Heart right ventricle (tissue), 16 donors: ENCODE data around the gene COMMD3. TPM values are rescaled to one million over a fixed set of nuclear protein-coding genes. Genes with fewer than 3 reads are reported as not detected.

ENCODE experiments used
- ATAC-seq, 8 donors: fragments of 200-7000 bp; cut with Tn5 transposase; one replicate each; pipeline ENCODE4 v1.9.1; 2020; ENCODE audit warnings: mild to moderate bottlenecking in 8 of 8, moderate library complexity in 8 of 8, moderate number of reproducible peaks in 1 of 8
- DNase-seq, 2 donors: peaks; one replicate each; pipeline ENCODE4 v3.0.0-alpha.2; 2020
- H3K27ac ChIP-seq, 10 donors: fragments of 200-600 bp; sonication (generic) in 2 of 10; one replicate each; pipeline versions ENCODE4 v1.5.0 to v1.8.0; 2020 to 2022; ENCODE audit warnings: mild to moderate bottlenecking in 3 of 10
- H3K27me3 ChIP-seq, 7 donors: fragments of 200-600 bp; one replicate each; pipeline ENCODE4 v1.8.0; 2021 to 2022; ENCODE audit warnings: mild to moderate bottlenecking in 2 of 7
- H3K36me3 ChIP-seq, 9 donors: fragments of 200-600 bp; sonication (generic) in 1 of 9; one replicate each; pipeline versions ENCODE4 v1.5.0 to v1.8.0; 2020 to 2022; ENCODE audit warnings: mild to moderate bottlenecking in 2 of 9
- H3K4me1 ChIP-seq, 9 donors: fragments of 200-600 bp; sonication (generic) in 1 of 9; one replicate each; pipeline versions ENCODE4 v1.5.0 to v1.8.0; 2020 to 2022; ENCODE audit warnings: mild to moderate bottlenecking in 4 of 9
- H3K4me3 ChIP-seq, 10 donors: fragments of 200-600 bp; sonication (generic) in 2 of 10; one replicate each; pipeline versions ENCODE4 v1.5.0 to v1.8.0; 2020 to 2022; ENCODE audit warnings: mild to moderate bottlenecking in 7 of 10, moderate library complexity in 2 of 10
- H3K9me3 ChIP-seq, 11 donors: fragments of 200-600 bp in 10 of 11; sonication (generic) in 2 of 11; one replicate each; pipeline versions ENCODE4 v1.5.0 to v1.8.0; 2013 to 2022; ENCODE audit warnings: mild to moderate bottlenecking in 2 of 11, control low read depth in 1 of 11, moderate library complexity in 1 of 11
- WGBS, 2 donors: extraction: QIAGEN DNeasy Blood & Tissue Kit; methylation state at CpG; one replicate each; pipeline ENCODE4 v1.1.7; 2013; ENCODE audit warnings: inconsistent platforms in 1 of 2; 5-methylcytosine and 5-hydroxymethylcytosine counted together
- intact Hi-C, 10 donors: fragments of 100-400 bp; cut with DNase I; formaldehyde crosslinking; loops; one replicate each; pipeline versions ENCODE4 v1.11.1 to v1.14.2; 2022
- polyA plus RNA-seq, 2 donors: library from polyadenylated mRNA; stranded (reverse); fragments of 200-250 nt; gene quantifications; one replicate each; pipeline ENCODE4 v1.2.3, GENCODE V29; 2013
- total RNA-seq, 10 donors: library from RNA; stranded (reverse); fragmentation: NEBNext Ultra II Directional in 3 of 10; extraction: Animal tissue kit (Norgen Biotek cat#: 25700) in 3 of 10; gene quantifications; one replicate each; pipeline versions ENCODE4 v1.2.1 to v1.2.4, GENCODE V29; 2021 to 2023
- TF ChIP-seq, protein P1 (sequence below), 9 donors: fragments of 200-600 bp; sonication (generic) in 2 of 9; IDR thresholded peaks; one replicate each; pipeline versions ENCODE4 v1.5.0 to v1.8.0; 2021 to 2022; ENCODE audit warnings: antibody characterized with exemption in 9 of 9, mild to moderate bottlenecking in 5 of 9, moderate library complexity in 1 of 9
- donor health status: Arrhythmogenic right ventricular cardiomyopathy.
- donor health status: ischemic (EF 13 %, LVEDD 7.1; RV severe dilation, severe dysfunction).
- donor health status: healthy with polysubstance abuse.
- donor health status: DM: no; HTN: yes; CAD: no.
- donor health status: DM: no; HTN: no; CAD: no.
- donor health status: ischemic (EF 25% LVEDD 6.9; RV normal size, moderate dysfunction).
- donor health status: ischemic (EF 25% LVEDD 5.7; RV mildly dilated, moderate dysfunction).
- donor health status: healthy.
- donor health status: DM: yes; HTN: yes; CAD: no.
- donor health status: Ischemic cardiomyopathy.
- donor health status: ischemic (EF 35%, LVEDD 5.7; RV mildly dilated, moderate dysfunction).
- donor health status: nonischemic (EF 11% LVEDD 7.7; RV severe dilation, severe dysfunction).
- donor health status: DM: yes; HTN: yes; CAD: no.
- donor health status: PGD.
- donor health status: ischemic (EF 29% LVEDD 5.4; RV normal size, mild dysfunction).
- donor health status: nonischemic (EF 23%, LVEDD 6.1; RV moderate dilation, normal function).

COMMD3 gene
- total and polyA plus RNA-seq, 12 donors: 62.2 to 95.0 (median 80.6) TPM

- Histone ChIP-seq H3K27ac (no peak overlapping the region), H3K36me3 (no peaks in the 10 kb centered on the region), H3K27me3 (peaks cover 0 to 5% (median 0%) of the 10 kb centered on the region in 7 donors), H3K4me3 (no peak overlapping the region), H3K4me1 (no peaks in the 10 kb centered on the region), H3K9me3 (no peaks in the 10 kb centered on the region)
- TF ChIP-seq, protein P1, sequence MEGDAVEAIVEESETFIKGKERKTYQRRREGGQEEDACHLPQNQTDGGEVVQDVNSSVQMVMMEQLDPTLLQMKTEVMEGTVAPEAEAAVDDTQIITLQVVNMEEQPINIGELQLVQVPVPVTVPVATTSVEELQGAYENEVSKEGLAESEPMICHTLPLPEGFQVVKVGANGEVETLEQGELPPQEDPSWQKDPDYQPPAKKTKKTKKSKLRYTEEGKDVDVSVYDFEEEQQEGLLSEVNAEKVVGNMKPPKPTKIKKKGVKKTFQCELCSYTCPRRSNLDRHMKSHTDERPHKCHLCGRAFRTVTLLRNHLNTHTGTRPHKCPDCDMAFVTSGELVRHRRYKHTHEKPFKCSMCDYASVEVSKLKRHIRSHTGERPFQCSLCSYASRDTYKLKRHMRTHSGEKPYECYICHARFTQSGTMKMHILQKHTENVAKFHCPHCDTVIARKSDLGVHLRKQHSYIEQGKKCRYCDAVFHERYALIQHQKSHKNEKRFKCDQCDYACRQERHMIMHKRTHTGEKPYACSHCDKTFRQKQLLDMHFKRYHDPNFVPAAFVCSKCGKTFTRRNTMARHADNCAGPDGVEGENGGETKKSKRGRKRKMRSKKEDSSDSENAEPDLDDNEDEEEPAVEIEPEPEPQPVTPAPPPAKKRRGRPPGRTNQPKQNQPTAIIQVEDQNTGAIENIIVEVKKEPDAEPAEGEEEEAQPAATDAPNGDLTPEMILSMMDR (IDR thresholded peaks at IDR 0.05): no peak
- ATAC-seq (no peak), DNase-seq (no peak)
- 94 to 98% methylated on average over 4 of the region's 4 CpGs for WGBS, 2 donors
- intact Hi-C loops: loop anchor here in 1 of 10 donors (10.0 kb wide), 1 partner anchor 66 kb away; no protein-coding TSS in a partner anchor
Measured at GRCh38 chr10:22301193-22301592, 15.0 kb upstream of the COMMD3 start.

DNA sequence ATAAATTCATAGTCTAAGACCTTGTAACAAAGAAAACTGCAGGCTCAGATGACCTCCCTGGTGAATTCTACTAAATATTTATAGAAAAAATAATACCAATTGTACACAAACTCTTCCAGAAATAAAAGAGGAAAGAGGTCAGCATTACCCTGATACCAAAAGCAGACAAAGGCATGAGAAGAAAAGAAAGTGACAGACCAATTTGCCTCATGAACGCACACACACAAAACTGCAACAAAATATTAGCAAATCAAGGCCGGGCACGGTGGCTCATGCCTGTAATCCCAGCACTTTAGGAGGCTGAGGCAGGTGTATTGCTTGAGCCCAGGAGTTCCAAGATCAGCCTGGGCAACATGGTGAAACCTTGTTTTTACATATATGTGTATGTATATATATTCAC, 12.7 kb upstream of the COMMD3 start:
- Histone ChIP-seq H3K4me1 (no peaks in the 10 kb centered on the region), H3K36me3 (no peaks in the 10 kb centered on the region), H3K27me3 (no peaks in the 10 kb centered on the region), H3K27ac (no peak overlapping the region), H3K9me3 (no peaks in the 10 kb centered on the region), H3K4me3 (no peak overlapping the region)
- 91 to 96% methylated on average over 3 of the region's 3 CpGs for WGBS, 2 donors
- TF ChIP-seq, protein P1 (IDR thresholded peaks at IDR 0.05): no peak
- no peak for DNase-seq
- intact Hi-C loops: loop anchor here in 1 of 10 donors (10.0 kb wide), 1 partner anchor 69 kb away; no protein-coding TSS in a partner anchor
- no peak for ATAC-seq

DNA sequence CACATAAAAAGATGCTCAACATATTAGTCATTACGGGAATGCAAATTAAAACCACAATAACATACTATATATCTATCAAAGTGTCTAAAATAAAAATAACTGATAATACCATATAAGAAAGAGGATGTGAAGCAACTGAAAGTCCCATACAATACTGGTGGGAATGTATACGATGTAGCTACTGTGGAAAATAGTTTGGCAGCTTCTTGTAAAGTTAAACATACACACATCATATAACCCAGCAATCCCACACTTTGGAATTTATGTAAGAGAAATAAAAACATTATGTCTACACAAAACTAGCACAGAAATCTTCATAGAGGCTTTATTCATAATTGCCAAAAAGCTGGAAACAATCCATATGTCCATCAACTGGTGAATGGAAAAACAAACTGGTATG, 10.5 kb upstream of the COMMD3 start:
- TF ChIP-seq, protein P1 (IDR thresholded peaks at IDR 0.05): no peak
- ATAC-seq (no peak), DNase-seq (no peak)
- Histone ChIP-seq H3K4me1 (no peaks in the 10 kb centered on the region), H3K9me3 (no peaks in the 10 kb centered on the region), H3K27ac (no peak overlapping the region), H3K36me3 (no peaks in the 10 kb centered on the region), H3K4me3 (no peak overlapping the region), H3K27me3 (no peaks in the 10 kb centered on the region)
- intact Hi-C loops: loop anchor here in 1 of 10 donors (10.0 kb wide), 1 partner anchor 71 kb away; no protein-coding TSS in a partner anchor
- WGBS, 2 donors: 83 to 86% methylated on average over 2 of the region's 2 CpGs

DNA sequence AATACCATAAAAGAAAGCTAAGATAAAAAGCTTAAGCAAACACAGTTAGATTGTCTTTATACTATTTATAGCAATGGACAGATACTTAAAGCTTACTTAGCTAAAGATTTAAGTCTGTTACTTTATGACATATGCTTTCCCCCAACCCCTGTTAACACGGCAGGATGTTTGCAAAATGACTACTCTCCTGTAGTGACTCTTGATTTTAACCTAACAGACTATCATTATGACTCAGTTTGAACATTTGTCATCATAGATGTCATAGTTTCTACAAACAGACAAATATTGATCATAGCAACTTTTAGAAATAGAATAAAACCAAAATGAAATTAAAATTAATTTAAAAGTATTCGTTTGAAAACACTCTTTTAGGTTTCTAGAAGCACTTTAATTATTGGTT, 7.8 kb upstream of the COMMD3 start:
- Histone ChIP-seq H3K4me3 (no peak overlapping the region), H3K27me3 (no peaks in the 10 kb centered on the region), H3K9me3 (no peaks in the 10 kb centered on the region), H3K4me1 (no peaks in the 10 kb centered on the region), H3K36me3 (no peaks in the 10 kb centered on the region), H3K27ac (no peak overlapping the region)
- 91 to 92% methylated on average over 2 of the region's 2 CpGs for WGBS, 2 donors
- TF ChIP-seq, protein P1 (IDR thresholded peaks at IDR 0.05): no peak
- DNase-seq: no peak
- ATAC-seq: no peak
- intact Hi-C loops: loop anchor here in 1 of 10 donors (10.0 kb wide), 1 partner anchor 74 kb away; no protein-coding TSS in a partner anchor
